PC-3 (cell line): ENCODE measurements around the gene SLC41A3. TPM values are rescaled to one million over a fixed set of nuclear protein-coding genes. Genes with fewer than 3 reads are reported as not detected.

Experiments used
- ATAC-seq: fragments of 200-7000 bp; cut with Tn5 transposase; 2 replicates; pipeline ENCODE4 v1.9.1; 2020; ENCODE audit warnings: mild to moderate bottlenecking, moderate library complexity
- BruUV-seq: library from RNA; stranded (reverse); fragments of 400-500 nt; replicated peaks from 2 replicates; lab custom pipeline; 2021; lab: Mats Ljungman, UMichigan
- CTCF ChIA-PET: fragments of 300-600 bp; sonication (Branson Sonifier 250); formaldehyde crosslinking; loops from one replicate; lab custom pipeline; 2022; ENCODE audit warnings: antibody characterized with exemption; lab: Charles Lee
- POLR2A ChIA-PET: fragments of 300-600 bp; sonication (Branson Sonifier 250); formaldehyde crosslinking; loops from one replicate; lab custom pipeline; 2022; ENCODE audit warnings: antibody characterized with exemption; ENCODE audit not compliant: unreplicated experiment; lab: Charles Lee
- DNase-seq: peaks from one replicate; pipeline ENCODE4 v3.0.0-alpha.2; 2015
- H2AFZ ChIP-seq: fragments of 300-600 bp; sonication (generic); 2 replicates; pipeline ENCODE4 v1.6.0; 2016; ENCODE audit warnings: antibody characterized with exemption, low read length
- H3F3A ChIP-seq: fragments of 300-600 bp; sonication (generic); one replicate; pipeline ENCODE4 v1.6.0; 2017; ENCODE audit warnings: antibody characterized with exemption, low read length, control low read depth, mild to moderate bottlenecking; ENCODE audit not compliant: unreplicated experiment
- H3K27ac ChIP-seq: fragments of 300-600 bp; sonication (generic); 2 replicates; pipeline ENCODE4 v1.5.1; 2016; ENCODE audit warnings: mild to moderate bottlenecking, low read length
- H3K27me3 ChIP-seq: fragments of 300-600 bp; sonication (generic); 2 replicates; pipeline ENCODE4 v1.6.1; 2016; ENCODE audit warnings: low read length, mixed read lengths
- H3K36me3 ChIP-seq: fragments of 300-600 bp; sonication (generic); 2 replicates; pipeline ENCODE4 v1.6.1; 2016; ENCODE audit warnings: low read depth, mixed run types, low read length, mixed read lengths
- H3K4me1 ChIP-seq: fragments of 300-600 bp; sonication (generic); 2 replicates; pipeline ENCODE4 v1.5.1; 2016; ENCODE audit warnings: low read length; ENCODE audit not compliant: insufficient read depth
- H3K4me2 ChIP-seq: fragments of 300-600 bp; sonication (generic); 2 replicates; pipeline ENCODE4 v1.6.0; 2016; ENCODE audit warnings: low read length
- H3K4me3 ChIP-seq: fragments of 300-600 bp; sonication (generic); 2 replicates; pipeline ENCODE4 v1.5.1; 2016; ENCODE audit warnings: mild to moderate bottlenecking, low read length, mixed read lengths
- H3K79me2 ChIP-seq: fragments of 300-600 bp; sonication (generic); 2 replicates; pipeline ENCODE4 v1.6.1; 2017; ENCODE audit warnings: low read length, mixed read lengths
- H3K9ac ChIP-seq: fragments of 300-600 bp; sonication (generic); 2 replicates; pipeline ENCODE4 v1.6.0; 2016; ENCODE audit warnings: mild to moderate bottlenecking, low read length
- H3K9me2 ChIP-seq: fragments of 300-600 bp; sonication (generic); replicated peaks from 2 replicates; pipeline ENCODE4 v1.6.1; 2016; ENCODE audit warnings: mixed run types, low read length, mixed read lengths
- H3K9me3 ChIP-seq: fragments of 300-600 bp; sonication (generic); 2 replicates; pipeline ENCODE4 v1.6.1; 2016; ENCODE audit warnings: low read length, mixed read lengths
- H4K20me1 ChIP-seq: fragments of 300-600 bp; sonication (generic); 2 replicates; pipeline ENCODE4 v1.6.1; 2016; ENCODE audit warnings: low read length, mixed read lengths
- CTCF ChIP-seq: fragments of 300-600 bp; sonication (generic); conservative IDR thresholded peaks from 2 replicates; pipeline ENCODE4 v1.5.1; 2017; ENCODE audit warnings: antibody characterized with exemption, low read depth, mild to moderate bottlenecking, low read length
- EZH2 ChIP-seq: fragments of 300-600 bp; sonication (generic); IDR thresholded peaks from one replicate; pipeline ENCODE4 v1.6.1; 2017; ENCODE audit warnings: antibody characterized with exemption, mild to moderate bottlenecking, low read length; ENCODE audit not compliant: unreplicated experiment
- EZH2phosphoT487 ChIP-seq: fragments of 300-600 bp; sonication (generic); IDR thresholded peaks from 2 replicates; pipeline ENCODE4 v1.6.1; 2018; ENCODE audit warnings: mild to moderate bottlenecking, antibody characterized with exemption, low read length, borderline replicate concordance
- intact Hi-C: fragments of 100-400 bp; cut with micrococcal nuclease; formaldehyde crosslinking; loops from 2 replicates; pipeline ENCODE4 v1.9.0; 2023
- total RNA-seq: library from RNA; depleted of rRNA; stranded (reverse); fragments of >200 nt; gene quantifications from 2 replicates; pipeline ENCODE4 v1.2.3, GENCODE V29; 2014

SLC41A3 gene
- total RNA-seq, 1 experiment from 2014 or later = 29.8 TPM

DNA sequence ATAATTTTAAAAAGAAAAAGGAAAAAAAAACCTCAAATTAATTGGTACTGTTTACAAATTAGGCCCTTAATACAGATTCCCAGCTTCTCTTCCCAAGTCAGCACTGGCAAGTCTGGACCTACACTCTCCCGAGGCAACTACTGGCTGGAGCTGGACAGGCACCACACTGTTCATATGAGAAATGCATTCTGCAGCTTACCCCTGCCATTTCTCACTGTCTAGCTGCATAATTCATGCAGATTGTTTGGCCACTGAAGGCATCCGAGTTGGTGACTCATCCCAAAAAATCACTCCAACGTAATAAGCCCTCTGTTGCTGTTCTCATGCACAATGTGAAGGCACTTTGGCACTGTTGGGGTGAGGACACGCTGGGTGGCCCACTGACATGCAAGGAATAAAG is 69.7 kb downstream of the SLC41A3 start:
- Histone ChIP-seq H3K4me1 (no peaks in the 10 kb centered on the region), H3K4me2 (no peak overlapping the region), H4K20me1 (no peaks in the 10 kb centered on the region), H3K9ac (no peak overlapping the region), H3K27ac (no peak overlapping the region), H3K9me3 (no peaks in the 10 kb centered on the region), H2AFZ (no peak overlapping the region), H3K9me2 (no peaks in the 10 kb centered on the region), H3K4me3 (no peak overlapping the region), H3K36me3 (no peaks in the 10 kb centered on the region), H3K27me3 (no peaks in the 10 kb centered on the region), H3K79me2 (no peaks in the 10 kb centered on the region), H3F3A (no peaks in the 10 kb centered on the region)
- TF ChIP-seq EZH2 = no peak
- TF ChIP-seq EZH2phosphoT487 = no peak
- DNase-seq (no peak), ATAC-seq (no peak)
- no TSS peak for BruUV-seq
- intact Hi-C loops = no loop called here
- POLR2A ChIA-PET = no interaction called here
- CTCF ChIA-PET = no interaction called here

DNA sequence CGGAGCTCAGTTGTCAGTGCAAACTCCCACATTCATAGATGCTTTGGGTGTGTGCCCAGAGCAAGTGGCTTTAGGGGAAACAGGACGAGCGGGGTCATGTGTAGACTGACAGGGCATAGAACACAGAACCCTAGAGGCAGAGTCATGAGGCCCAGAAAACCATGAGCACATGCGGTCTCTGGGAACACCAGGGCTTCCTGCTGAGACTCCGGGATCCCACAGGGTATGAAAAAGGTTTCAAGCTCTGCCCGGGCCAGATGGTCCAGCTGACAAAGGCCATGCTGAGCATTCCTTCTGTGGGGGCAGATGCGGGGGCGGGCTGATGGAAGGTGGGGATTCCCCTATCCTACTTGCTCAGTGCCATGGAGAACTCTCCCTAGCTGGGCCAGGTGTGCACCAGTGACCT is 70.2 kb downstream of the SLC41A3 start:
- POLR2A ChIA-PET = no interaction called here
- no peak overlapping the region for H3K27ac ChIP-seq
- H3K9me3 ChIP-seq = no peaks in the 10 kb centered on the region
- no TSS peak for BruUV-seq
- ATAC-seq (no peak), DNase-seq (no peak)
- H3K27me3 ChIP-seq = no peaks in the 10 kb centered on the region
- H4K20me1 ChIP-seq = no peaks in the 10 kb centered on the region
- intact Hi-C loops = no loop called here
- H3K36me3 ChIP-seq = no peaks in the 10 kb centered on the region
- H3K79me2 ChIP-seq = no peaks in the 10 kb centered on the region
- H3F3A ChIP-seq = no peaks in the 10 kb centered on the region
- no peak overlapping the region for H2AFZ ChIP-seq
- no peaks in the 10 kb centered on the region for H3K9me2 ChIP-seq
- TF ChIP-seq EZH2phosphoT487 (no peak), CTCF (no peak), EZH2 (no peak)
- H3K4me3 ChIP-seq = no peak overlapping the region
- no peak overlapping the region for H3K9ac ChIP-seq
- H3K4me2 ChIP-seq = no peak overlapping the region
- CTCF ChIA-PET = no interaction called here
- H3K4me1 ChIP-seq = no peaks in the 10 kb centered on the region

DNA sequence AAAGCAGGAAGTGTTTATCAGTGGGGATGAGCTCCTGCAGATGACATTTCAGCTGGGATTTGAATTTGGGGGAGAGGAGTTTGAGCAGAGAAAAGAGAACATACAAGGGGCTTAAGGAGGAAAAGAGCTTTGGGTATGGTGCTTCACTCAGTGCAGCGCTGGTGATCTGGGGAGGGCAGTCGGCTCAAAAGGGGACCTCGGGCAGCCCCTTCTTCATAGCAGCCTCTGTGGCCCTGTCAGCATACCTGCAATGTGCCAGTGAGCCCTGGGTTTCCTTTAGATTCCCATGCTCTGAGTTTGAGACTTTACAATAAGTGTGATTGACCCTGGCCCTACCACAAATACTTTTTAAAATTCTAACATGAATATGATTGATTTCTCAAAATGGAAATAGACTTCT is 74.7 kb downstream of the SLC41A3 start:
- Histone ChIP-seq H3K9ac (no peak overlapping the region), H3K4me2 (no peak overlapping the region), H3K36me3 (no peaks in the 10 kb centered on the region), H3K4me3 (no peak overlapping the region), H3K79me2 (no peaks in the 10 kb centered on the region), H2AFZ (no peak overlapping the region), H3F3A (no peaks in the 10 kb centered on the region), H3K27ac (no peak overlapping the region), H3K9me3 (no peaks in the 10 kb centered on the region), H3K27me3 (no peaks in the 10 kb centered on the region), H3K9me2 (no peaks in the 10 kb centered on the region), H3K4me1 (no peaks in the 10 kb centered on the region), H4K20me1 (no peaks in the 10 kb centered on the region)
- intact Hi-C loops = no loop called here
- no peak for ATAC-seq
- BruUV-seq = no TSS peak
- no peak for DNase-seq
- CTCF ChIA-PET = no interaction called here
- POLR2A ChIA-PET = no interaction called here
- TF ChIP-seq EZH2 = no peak
- no peak for TF ChIP-seq EZH2phosphoT487
- TF ChIP-seq CTCF = no peak
